Measurements from ENCODE around the gene SPC25. TPM values are rescaled to one million over a fixed set of nuclear protein-coding genes. Genes with fewer than 3 reads are reported as not detected.

The SPC25 gene
- total RNA-seq, 1 donor from 2014 or later, result 0.18 TPM

- CTCF ChIA-PET, result no interaction called here
- H3K4me1 Mint-ChIP-seq, result no peaks in the 10 kb centered on the region
- ATAC-seq (ENCODE audit: low read depth), result no peak
- no peak overlapping the region for H3K27ac Mint-ChIP-seq
- no peak overlapping the region for H3K4me3 Mint-ChIP-seq
- POLR2A ChIA-PET, result no interaction called here
- DNase-seq, result no peak
- intact Hi-C loops (cut with micrococcal nuclease), result no loop called here
- H3K36me3 Mint-ChIP-seq (ENCODE audit: low read depth), result no peaks in the 10 kb centered on the region
- no peaks in the 10 kb centered on the region for H3K9me3 Mint-ChIP-seq
- TF ChIP-seq, protein P1, sequence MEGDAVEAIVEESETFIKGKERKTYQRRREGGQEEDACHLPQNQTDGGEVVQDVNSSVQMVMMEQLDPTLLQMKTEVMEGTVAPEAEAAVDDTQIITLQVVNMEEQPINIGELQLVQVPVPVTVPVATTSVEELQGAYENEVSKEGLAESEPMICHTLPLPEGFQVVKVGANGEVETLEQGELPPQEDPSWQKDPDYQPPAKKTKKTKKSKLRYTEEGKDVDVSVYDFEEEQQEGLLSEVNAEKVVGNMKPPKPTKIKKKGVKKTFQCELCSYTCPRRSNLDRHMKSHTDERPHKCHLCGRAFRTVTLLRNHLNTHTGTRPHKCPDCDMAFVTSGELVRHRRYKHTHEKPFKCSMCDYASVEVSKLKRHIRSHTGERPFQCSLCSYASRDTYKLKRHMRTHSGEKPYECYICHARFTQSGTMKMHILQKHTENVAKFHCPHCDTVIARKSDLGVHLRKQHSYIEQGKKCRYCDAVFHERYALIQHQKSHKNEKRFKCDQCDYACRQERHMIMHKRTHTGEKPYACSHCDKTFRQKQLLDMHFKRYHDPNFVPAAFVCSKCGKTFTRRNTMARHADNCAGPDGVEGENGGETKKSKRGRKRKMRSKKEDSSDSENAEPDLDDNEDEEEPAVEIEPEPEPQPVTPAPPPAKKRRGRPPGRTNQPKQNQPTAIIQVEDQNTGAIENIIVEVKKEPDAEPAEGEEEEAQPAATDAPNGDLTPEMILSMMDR (IDR thresholded peaks at IDR 0.05), result no peak
- H3K27me3 Mint-ChIP-seq, result no peaks in the 10 kb centered on the region
Observed at GRCh38 chr2:168841445-168841844, 48.8 kb downstream of the SPC25 start.

DNA sequence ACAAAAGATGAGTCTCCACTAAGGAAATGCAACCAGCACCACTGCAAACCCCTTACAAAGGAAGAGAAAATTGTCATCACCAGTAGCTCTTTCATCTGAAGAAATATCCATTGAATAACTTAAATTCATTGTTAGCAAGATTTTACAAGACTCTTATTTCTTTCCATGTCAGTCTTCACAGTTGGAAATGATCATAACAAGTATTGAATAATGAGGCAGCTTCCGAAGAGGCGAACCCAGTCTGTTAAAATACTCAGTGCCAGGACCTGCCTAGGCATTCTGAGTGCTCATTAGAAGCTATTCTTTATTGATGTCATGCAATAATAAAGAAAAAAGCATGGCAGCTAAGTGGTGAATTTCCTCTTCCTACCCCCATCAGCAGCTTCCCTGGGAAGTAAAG is 54.3 kb downstream of the SPC25 start:
- no peak for ATAC-seq (ENCODE audit: low read depth)
- no peak for DNase-seq
- POLR2A ChIA-PET, result no interaction called here
- TF ChIP-seq, protein P1 (IDR thresholded peaks at IDR 0.05), result no peak
- Mint-ChIP-seq H3K36me3 (ENCODE audit: low read depth) (no peaks in the 10 kb centered on the region), H3K4me1 (no peaks in the 10 kb centered on the region), H3K27me3 (no peaks in the 10 kb centered on the region), H3K27ac (no peak overlapping the region), H3K9me3 (no peaks in the 10 kb centered on the region), H3K4me3 (no peak overlapping the region)
- intact Hi-C loops (cut with micrococcal nuclease), result no loop called here
- CTCF ChIA-PET, result no interaction called here

DNA sequence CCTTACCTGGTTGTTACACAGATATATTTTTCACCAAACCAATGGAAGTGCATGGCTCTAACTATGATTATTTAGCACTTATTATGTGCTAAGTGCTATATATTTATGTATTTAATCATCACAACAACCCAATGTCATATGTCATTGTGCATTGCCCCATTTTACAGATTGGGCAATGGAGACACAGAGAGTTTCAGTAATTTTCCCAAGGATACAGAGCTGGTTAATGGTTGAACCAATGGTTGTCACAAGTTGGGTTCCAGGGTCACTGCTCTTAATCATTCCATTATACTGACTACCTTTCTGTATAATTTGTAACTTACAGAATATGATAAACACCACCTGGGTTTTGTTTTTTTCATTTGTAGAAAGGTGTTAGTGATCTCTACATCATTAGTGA is 58.6 kb downstream of the SPC25 start:
- H3K4me1 Mint-ChIP-seq, result no peaks in the 10 kb centered on the region
- ChIA-PET POLR2A (no interaction called here), CTCF (no interaction called here)
- peaks cover 3% of the 10 kb centered on the region for H3K27me3 Mint-ChIP-seq
- DNase-seq, result no peak
- TF ChIP-seq, protein P1 (IDR thresholded peaks at IDR 0.05), result no peak
- intact Hi-C loops (cut with micrococcal nuclease), result no loop called here
- no peaks in the 10 kb centered on the region for H3K9me3 Mint-ChIP-seq
- no peak overlapping the region for H3K4me3 Mint-ChIP-seq
- ATAC-seq (ENCODE audit: low read depth), result no peak
- H3K27ac Mint-ChIP-seq, result no peak overlapping the region
- no peaks in the 10 kb centered on the region for H3K36me3 Mint-ChIP-seq (ENCODE audit: low read depth)

DNA sequence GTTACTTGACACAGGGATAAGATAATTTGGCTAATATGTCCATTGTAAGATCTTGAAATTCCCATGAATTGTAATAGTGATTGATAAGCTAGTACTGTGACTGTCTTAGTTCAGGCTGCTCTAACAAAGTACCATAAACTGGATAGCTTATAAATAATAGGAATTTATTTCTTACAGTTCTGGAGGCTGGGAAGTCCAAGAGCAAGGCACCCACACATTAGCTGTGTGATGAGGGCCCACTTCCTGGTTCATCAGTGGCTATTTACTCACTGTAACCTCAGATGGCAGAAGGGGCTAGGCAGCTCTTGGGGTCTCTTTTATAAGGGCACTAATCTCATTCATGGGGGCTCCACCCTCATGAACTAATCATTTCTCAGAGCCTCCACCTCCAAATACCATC is 59.3 kb downstream of the SPC25 start:
- no peak overlapping the region for H3K27ac Mint-ChIP-seq
- no peak overlapping the region for H3K4me3 Mint-ChIP-seq
- POLR2A ChIA-PET, result no interaction called here
- intact Hi-C loops (cut with micrococcal nuclease), result no loop called here
- H3K27me3 Mint-ChIP-seq, result peaks cover 3% of the 10 kb centered on the region
- CTCF ChIA-PET, result no interaction called here
- H3K4me1 Mint-ChIP-seq, result no peaks in the 10 kb centered on the region
- DNase-seq, result no peak
- no peak for ATAC-seq (ENCODE audit: low read depth)
- TF ChIP-seq, protein P1 (IDR thresholded peaks at IDR 0.05), result no peak
- no peaks in the 10 kb centered on the region for H3K9me3 Mint-ChIP-seq
- H3K36me3 Mint-ChIP-seq (ENCODE audit: low read depth), result no peaks in the 10 kb centered on the region

- H3K27me3 Mint-ChIP-seq, result peaks cover 3% of the 10 kb centered on the region
- ChIA-PET CTCF (interaction anchor here (0.8 kb wide), 1 partner anchor 478 kb away, joined by 3 read pairs; no protein-coding TSS in a partner anchor), POLR2A (no interaction called here)
- H3K4me1 Mint-ChIP-seq, result no peaks in the 10 kb centered on the region
- H3K4me3 Mint-ChIP-seq, result no peak overlapping the region
- no peaks in the 10 kb centered on the region for H3K9me3 Mint-ChIP-seq
- no peak overlapping the region for H3K27ac Mint-ChIP-seq
- ATAC-seq (ENCODE audit: low read depth) (no peak), DNase-seq (no peak)
- TF ChIP-seq, protein P1 (IDR thresholded peaks at IDR 0.05), result no peak
- H3K36me3 Mint-ChIP-seq (ENCODE audit: low read depth), result no peaks in the 10 kb centered on the region
- intact Hi-C loops (cut with micrococcal nuclease), result no loop called here
Observed at GRCh38 chr2:168825126-168825525, 65.1 kb downstream of the SPC25 start.
